Colonic mucosa (tissue), 4 donors: ENCODE data around the gene THRB. TPM values are rescaled to one million over a fixed set of nuclear protein-coding genes. Genes with fewer than 3 reads are reported as not detected.

Experiments used
- DNase-seq: peaks from one replicate; pipeline ENCODE4 v3.0.0-alpha.2; 2020
- H3K27ac ChIP-seq: fragments of 200-600 bp; one replicate; pipeline ENCODE4 v1.8.0; 2021
- H3K27me3 ChIP-seq: fragments of 200-600 bp; one replicate; pipeline ENCODE4 v1.8.0; 2021
- H3K36me3 ChIP-seq: fragments of 200-600 bp; one replicate; pipeline ENCODE4 v1.8.0; 2021
- H3K4me1 ChIP-seq: fragments of 200-600 bp; one replicate; pipeline ENCODE4 v1.8.0; 2021; ENCODE audit warnings: mild to moderate bottlenecking
- H3K4me3 ChIP-seq: fragments of 200-600 bp; one replicate; pipeline ENCODE4 v1.8.0; 2021
- H3K9ac ChIP-seq, 2 donors: one replicate each; pipeline ENCODE4 v1.7.0; 2013; ENCODE audit warnings: control low read depth in 2 of 2, low read depth in 2 of 2, low read length in 2 of 2
- H3K9me3 ChIP-seq: fragments of 200-600 bp; one replicate; pipeline ENCODE4 v1.8.0; 2021
- intact Hi-C: fragments of 100-400 bp; cut with DNase I; formaldehyde crosslinking; loops from one replicate; pipeline ENCODE4 v1.14.1; 2022
- total RNA-seq, 2 donors: library from RNA; stranded (reverse); fragmentation: NEBNext Ultra II Directional in 1 of 2; extraction: Animal tissue kit (Norgen Biotek cat#: 25700) in 1 of 2; gene quantifications; one replicate each; pipeline ENCODE4 v1.2.1, GENCODE V29; 2021
- TF ChIP-seq, protein P1 (sequence below): fragments of 200-600 bp; IDR thresholded peaks from one replicate; pipeline ENCODE4 v1.8.0; 2022; ENCODE audit warnings: antibody characterized with exemption, mild to moderate bottlenecking
- donor health status: healthy.
- donor health status: DM: no; HTN: no; CAD: no.
- donor health status: DM: no; HTN: no; CAD: no.

THRB gene
- total RNA-seq, 2 donors from 2014 or later, result 23.3 to 27.6 TPM

DNA sequence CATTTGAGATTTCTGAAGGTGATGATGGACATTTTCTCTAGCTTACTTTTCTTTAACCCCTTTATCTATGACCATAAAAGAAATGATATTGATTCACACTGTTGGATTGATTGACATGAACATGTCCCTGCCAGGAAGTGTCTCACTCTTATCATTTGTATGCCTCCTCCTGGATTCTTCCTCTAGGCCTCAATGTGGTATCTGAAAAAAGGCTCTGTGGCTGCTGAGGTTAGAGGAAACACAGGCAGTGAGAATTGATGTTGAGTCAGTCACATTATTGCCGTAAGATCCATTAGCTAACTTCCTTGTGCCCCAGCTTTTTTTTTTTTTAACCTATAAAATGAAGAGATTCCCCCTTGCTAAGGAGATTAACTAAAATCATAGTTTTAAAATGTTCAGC is 8.0 kb upstream of the THRB start:
- peaks cover 9% of the 10 kb centered on the region for H3K4me1 ChIP-seq
- H3K27me3 ChIP-seq, result no peaks in the 10 kb centered on the region
- no peak for DNase-seq
- no peak overlapping the region for H3K4me3 ChIP-seq
- H3K27ac ChIP-seq, result no peak overlapping the region
- no peaks in the 10 kb centered on the region for H3K9me3 ChIP-seq
- H3K36me3 ChIP-seq, result no peaks in the 10 kb centered on the region
- TF ChIP-seq, protein P1, sequence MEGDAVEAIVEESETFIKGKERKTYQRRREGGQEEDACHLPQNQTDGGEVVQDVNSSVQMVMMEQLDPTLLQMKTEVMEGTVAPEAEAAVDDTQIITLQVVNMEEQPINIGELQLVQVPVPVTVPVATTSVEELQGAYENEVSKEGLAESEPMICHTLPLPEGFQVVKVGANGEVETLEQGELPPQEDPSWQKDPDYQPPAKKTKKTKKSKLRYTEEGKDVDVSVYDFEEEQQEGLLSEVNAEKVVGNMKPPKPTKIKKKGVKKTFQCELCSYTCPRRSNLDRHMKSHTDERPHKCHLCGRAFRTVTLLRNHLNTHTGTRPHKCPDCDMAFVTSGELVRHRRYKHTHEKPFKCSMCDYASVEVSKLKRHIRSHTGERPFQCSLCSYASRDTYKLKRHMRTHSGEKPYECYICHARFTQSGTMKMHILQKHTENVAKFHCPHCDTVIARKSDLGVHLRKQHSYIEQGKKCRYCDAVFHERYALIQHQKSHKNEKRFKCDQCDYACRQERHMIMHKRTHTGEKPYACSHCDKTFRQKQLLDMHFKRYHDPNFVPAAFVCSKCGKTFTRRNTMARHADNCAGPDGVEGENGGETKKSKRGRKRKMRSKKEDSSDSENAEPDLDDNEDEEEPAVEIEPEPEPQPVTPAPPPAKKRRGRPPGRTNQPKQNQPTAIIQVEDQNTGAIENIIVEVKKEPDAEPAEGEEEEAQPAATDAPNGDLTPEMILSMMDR, result no peak
- intact Hi-C loops, result no loop called here
- H3K9ac ChIP-seq, result no peak overlapping the region

DNA sequence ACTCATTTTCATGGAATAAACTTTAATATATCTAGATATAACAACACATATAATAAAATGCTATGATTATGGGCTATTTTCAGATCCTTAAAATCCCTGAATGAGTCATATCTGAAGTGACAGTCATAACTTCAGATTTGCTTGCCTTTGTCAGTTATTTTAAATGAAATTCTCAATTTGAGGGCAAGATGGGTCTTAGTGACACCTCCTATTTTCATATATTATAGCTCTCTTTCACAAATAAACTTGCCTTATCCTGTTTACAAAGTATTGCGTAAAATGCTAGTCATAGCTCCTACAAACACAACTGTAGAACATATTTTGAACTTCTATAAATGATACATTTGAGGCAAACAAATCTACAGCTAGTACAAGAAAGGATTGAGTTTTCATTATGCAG is 6.2 kb upstream of the THRB start:
- intact Hi-C loops, result no loop called here
- Histone ChIP-seq H3K4me3 (no peak overlapping the region), H3K4me1 (peaks cover 14% of the 10 kb centered on the region), H3K9me3 (no peaks in the 10 kb centered on the region), H3K27ac (no peak overlapping the region), H3K27me3 (no peaks in the 10 kb centered on the region), H3K9ac (no peak overlapping the region), H3K36me3 (no peaks in the 10 kb centered on the region)
- TF ChIP-seq, protein P1, result no peak
- DNase-seq, result no peak

DNA sequence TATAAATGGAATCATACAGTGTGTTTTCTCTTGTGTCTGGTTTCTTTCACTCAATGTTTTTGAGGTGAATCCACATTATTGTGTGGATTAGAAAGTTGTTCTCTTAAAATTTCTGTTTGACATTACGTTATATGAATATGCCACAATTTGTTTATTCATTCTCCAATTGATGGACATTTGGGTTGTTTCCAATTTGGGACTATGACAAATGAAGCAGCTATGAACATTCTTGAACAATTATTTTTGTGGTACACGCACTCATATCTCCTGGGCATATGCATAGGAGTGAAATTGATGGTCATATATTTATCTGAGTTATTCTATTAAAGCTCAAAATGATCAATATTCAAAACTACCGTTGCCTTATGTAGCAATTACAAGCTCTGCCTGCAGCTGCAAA is 5.3 kb upstream of the THRB start:
- Histone ChIP-seq H3K9me3 (no peaks in the 10 kb centered on the region), H3K36me3 (no peaks in the 10 kb centered on the region), H3K9ac (no peak overlapping the region), H3K4me1 (peaks cover 10% of the 10 kb centered on the region), H3K27me3 (no peaks in the 10 kb centered on the region), H3K4me3 (no peak overlapping the region), H3K27ac (no peak overlapping the region)
- no peak for DNase-seq
- intact Hi-C loops, result loop anchor here (10.0 kb wide), 1 partner anchor 235 kb away; no protein-coding TSS in a partner anchor
- TF ChIP-seq, protein P1, result no peak

GRCh38 chr3:24498796-24499195 is 4.1 kb upstream of the THRB start:
- H3K27me3 ChIP-seq, result no peaks in the 10 kb centered on the region
- H3K9me3 ChIP-seq, result no peaks in the 10 kb centered on the region
- intact Hi-C loops, result loop anchor here (10.0 kb wide), 1 partner anchor 234 kb away; no protein-coding TSS in a partner anchor
- peaks cover 10% of the 10 kb centered on the region for H3K4me1 ChIP-seq
- DNase-seq, result no peak
- H3K27ac ChIP-seq, result no peak overlapping the region
- no peaks in the 10 kb centered on the region for H3K36me3 ChIP-seq
- TF ChIP-seq, protein P1, result no peak
- H3K9ac ChIP-seq, result no peak overlapping the region
- H3K4me3 ChIP-seq, result no peak overlapping the region

DNA sequence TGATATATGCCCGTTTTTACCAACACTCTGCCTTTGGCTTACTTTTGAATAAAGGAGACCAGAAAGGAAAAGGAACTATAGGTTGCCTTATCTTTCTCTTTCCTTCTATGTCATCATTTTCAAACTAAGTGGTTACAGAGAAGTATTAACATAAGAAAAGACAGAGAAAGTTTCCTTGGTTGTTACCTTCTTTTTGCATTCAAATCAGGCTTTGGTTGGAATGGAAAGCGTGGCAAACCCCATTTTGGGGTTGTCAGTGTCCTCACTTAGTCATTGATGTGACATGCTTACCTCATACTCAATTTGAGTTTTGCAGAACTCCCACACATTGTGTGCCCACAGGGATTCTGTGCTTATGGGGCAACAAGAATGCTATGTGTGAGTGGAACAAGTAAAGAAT is 3.7 kb upstream of the THRB start:
- peaks cover 10% of the 10 kb centered on the region for H3K4me1 ChIP-seq
- no peak overlapping the region for H3K27ac ChIP-seq
- no peaks in the 10 kb centered on the region for H3K27me3 ChIP-seq
- no peaks in the 10 kb centered on the region for H3K36me3 ChIP-seq
- H3K9me3 ChIP-seq, result no peaks in the 10 kb centered on the region
- no peak for DNase-seq
- H3K4me3 ChIP-seq, result no peak overlapping the region
- TF ChIP-seq, protein P1, result no peak
- H3K9ac ChIP-seq, result no peak overlapping the region
- intact Hi-C loops, result loop anchor here (10.0 kb wide), 1 partner anchor 234 kb away; no protein-coding TSS in a partner anchor
